Mesodermal cell (in vitro differentiated cells): ENCODE data around the gene KIAA1328.

Experiments
- H3K27ac ChIP-seq: 2 replicates; pipeline ENCODE4 v1.7.0; 2013; ENCODE audit warnings: mild to moderate bottlenecking, low read depth, low read length, moderate library complexity; ENCODE audit not compliant: severe bottlenecking
- H3K36me3 ChIP-seq: 2 replicates; pipeline ENCODE4 v1.7.1; 2013; ENCODE audit warnings: mild to moderate bottlenecking, low read length, moderate library complexity; ENCODE audit not compliant: control insufficient read depth, insufficient read depth
- H3K4me1 ChIP-seq: one replicate; pipeline ENCODE4 v1.7.1; 2013; ENCODE audit warnings: mild to moderate bottlenecking, low read length; ENCODE audit not compliant: insufficient read depth, control insufficient read depth, poor library complexity, severe bottlenecking
- H3K4me3 ChIP-seq: 2 replicates; pipeline ENCODE4 v1.7.0; 2013; ENCODE audit warnings: low read length, control low read depth, mild to moderate bottlenecking; ENCODE audit not compliant: insufficient read depth, poor library complexity, severe bottlenecking; ENCODE audit errors: extremely low read depth
- H3K9me3 ChIP-seq: 2 replicates; pipeline ENCODE4 v1.7.1; 2013; ENCODE audit warnings: mild to moderate bottlenecking, low read length, moderate library complexity; ENCODE audit not compliant: control insufficient read depth
- WGBS, 2 experiments: methylation state at CpG; one replicate each; pipeline ENCODE4 v1.1.5; 2013; ENCODE audit warnings: missing lambda C conversion rate in 2 of 2; ENCODE audit not compliant: insufficient coverage in 2 of 2; 5-methylcytosine and 5-hydroxymethylcytosine counted together

Gene KIAA1328

DNA sequence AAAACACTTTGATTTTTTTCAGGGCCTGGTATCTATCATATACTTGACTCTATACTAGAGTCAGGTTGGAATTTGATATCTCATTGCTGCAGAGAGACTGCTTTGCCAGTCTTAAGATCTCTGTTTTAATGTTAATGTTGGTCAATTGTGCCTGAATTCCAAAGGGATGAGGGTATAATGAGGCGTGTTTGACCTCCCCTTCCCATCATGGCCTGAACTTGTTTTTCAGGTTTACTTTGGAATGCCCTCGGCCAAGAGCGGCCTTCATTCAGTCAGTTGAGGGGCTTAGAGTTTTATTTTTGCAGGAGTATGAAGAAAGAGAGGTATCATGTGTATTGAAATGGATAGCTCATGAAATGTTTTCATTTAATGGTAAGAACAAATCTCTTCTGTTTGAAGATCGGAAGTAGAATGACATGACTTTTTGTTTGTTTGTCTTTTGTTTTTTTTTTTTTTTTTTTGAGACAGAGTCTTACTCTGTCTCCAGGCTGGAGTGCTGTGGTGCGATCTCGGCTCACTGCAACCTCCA lies 119.0 kb downstream of the KIAA1328 start:
- Histone ChIP-seq H3K4me1 (no peaks in the 10 kb centered on the region), H3K36me3 (no peaks in the 10 kb centered on the region), H3K4me3 (no peak overlapping the region), H3K27ac (no peak overlapping the region), H3K9me3 (no peaks in the 10 kb centered on the region)
- 86 to 90% methylated on average over 2 to 3 of the region's 6 CpGs for WGBS, 2 experiments

DNA sequence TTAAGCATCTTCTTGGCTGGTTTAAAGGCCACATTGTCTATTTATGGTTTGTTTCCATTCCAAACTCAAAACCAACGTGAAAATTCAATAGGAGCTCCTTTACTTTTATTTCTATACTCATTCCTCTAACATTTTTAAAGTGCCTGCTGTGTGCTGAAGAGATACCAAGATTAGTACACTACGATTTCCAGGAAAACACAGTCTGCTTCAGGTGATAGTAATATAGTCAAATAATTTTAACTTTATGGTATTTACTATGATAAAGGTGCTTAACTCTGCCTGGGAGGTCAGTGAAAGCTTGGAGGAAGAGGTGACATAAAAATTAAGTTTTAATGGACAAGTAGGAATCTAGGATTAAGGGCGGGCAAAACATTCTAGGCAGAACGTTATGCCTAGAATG lies 121.4 kb downstream of the KIAA1328 start:
- no peak overlapping the region for H3K27ac ChIP-seq
- WGBS, 2 experiments: 50% methylated on average over 2 of the region's 4 CpGs
- no peaks in the 10 kb centered on the region for H3K9me3 ChIP-seq
- H3K4me1 ChIP-seq: no peaks in the 10 kb centered on the region
- no peak overlapping the region for H3K4me3 ChIP-seq
- H3K36me3 ChIP-seq: no peaks in the 10 kb centered on the region

DNA sequence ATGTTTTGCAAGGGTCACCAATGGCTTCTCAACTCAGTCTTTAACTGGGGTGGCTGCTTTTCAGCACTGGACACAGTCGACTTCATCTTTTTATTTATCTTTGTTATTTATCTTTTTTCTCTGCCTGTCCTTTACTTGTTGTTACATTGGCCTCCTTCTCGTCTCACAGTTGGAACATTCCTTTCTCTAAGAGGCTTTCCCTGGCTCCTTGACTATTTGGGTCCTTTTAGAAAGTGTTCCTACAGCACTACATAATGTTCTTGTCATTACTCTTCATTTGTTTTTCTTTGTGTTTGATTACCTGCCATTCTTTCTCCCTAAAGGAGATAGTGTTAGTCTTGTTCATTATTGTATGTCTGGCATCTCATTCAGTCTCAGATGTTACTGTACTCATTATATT lies 122.0 kb downstream of the KIAA1328 start:
- Histone ChIP-seq H3K27ac (no peak overlapping the region), H3K4me1 (no peaks in the 10 kb centered on the region), H3K9me3 (no peaks in the 10 kb centered on the region), H3K4me3 (no peak overlapping the region), H3K36me3 (no peaks in the 10 kb centered on the region)
- 83% methylated on average over 1 of the region's 2 CpGs; no CpG with 5 or more reads in 1 of the 2 experiments for WGBS, 2 experiments

DNA sequence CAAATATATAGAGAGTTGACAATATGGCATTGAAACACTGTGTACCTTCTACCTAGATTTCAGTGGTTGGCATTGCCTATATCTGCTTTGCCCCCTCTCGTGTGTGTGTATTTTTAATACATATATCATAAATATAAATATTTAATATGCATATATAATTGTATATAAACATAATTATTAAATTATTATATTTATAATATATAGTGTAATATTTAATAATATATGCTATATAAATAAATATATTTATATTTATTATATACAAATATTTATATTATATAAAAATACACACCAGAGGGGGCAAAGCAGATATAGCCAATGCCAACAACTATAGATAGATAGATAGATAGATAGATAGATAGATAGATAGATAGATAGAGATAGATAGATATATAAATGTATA lies 124.1 kb downstream of the KIAA1328 start:
- no peaks in the 10 kb centered on the region for H3K9me3 ChIP-seq
- H3K27ac ChIP-seq: no peak overlapping the region
- no peak overlapping the region for H3K4me3 ChIP-seq
- no peaks in the 10 kb centered on the region for H3K36me3 ChIP-seq
- H3K4me1 ChIP-seq: no peaks in the 10 kb centered on the region
- WGBS, 2 experiments: no CpG with 5 or more reads among the region's 1 CpG

DNA sequence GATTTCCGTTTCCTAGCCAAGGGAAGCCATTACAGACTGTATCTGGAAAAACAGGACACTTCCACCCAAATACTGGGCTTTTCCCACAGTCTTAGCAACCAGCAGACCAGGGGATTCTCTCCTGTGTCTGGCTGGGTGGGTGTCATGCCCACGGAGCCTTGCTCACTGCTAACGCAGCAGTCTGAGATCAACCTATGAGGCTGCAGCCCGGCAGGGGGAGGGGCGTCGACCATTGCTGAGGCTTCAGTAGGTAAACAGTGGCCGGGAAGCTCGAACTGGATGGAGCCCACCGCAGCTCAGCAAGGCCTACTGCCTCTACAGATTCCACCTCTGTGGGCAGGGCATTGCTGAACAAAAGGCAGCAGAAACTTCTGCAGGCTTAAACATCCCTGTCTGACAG lies 131.1 kb downstream of the KIAA1328 start:
- no peak overlapping the region for H3K4me3 ChIP-seq
- H3K9me3 ChIP-seq: no peaks in the 10 kb centered on the region
- WGBS, 2 experiments: 85 to 94% methylated on average over 7 to 8 of the region's 9 CpGs
- H3K36me3 ChIP-seq: no peaks in the 10 kb centered on the region
- no peaks in the 10 kb centered on the region for H3K4me1 ChIP-seq
- no peak overlapping the region for H3K27ac ChIP-seq

DNA sequence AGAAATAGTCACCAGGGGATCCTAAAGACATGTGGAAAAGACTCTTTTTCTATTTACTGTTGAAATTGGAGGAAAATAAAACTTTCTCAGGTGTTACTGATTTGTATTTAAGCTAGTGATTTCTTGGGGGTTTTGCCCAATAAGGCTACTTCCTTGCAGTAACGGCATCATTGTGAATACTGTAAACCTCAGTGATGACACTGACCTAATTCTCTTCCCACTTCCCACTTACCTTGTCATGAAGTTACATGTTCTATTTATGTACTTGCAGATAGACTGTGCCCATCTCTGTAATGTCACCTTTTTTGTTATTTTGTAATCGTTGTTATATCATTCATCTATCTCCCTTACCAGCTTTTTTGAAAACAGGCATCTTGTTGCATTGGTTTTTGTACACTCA lies 134.5 kb downstream of the KIAA1328 start:
- Histone ChIP-seq H3K4me1 (no peaks in the 10 kb centered on the region), H3K9me3 (no peaks in the 10 kb centered on the region), H3K36me3 (no peaks in the 10 kb centered on the region), H3K27ac (no peak overlapping the region), H3K4me3 (no peak overlapping the region)
- no CpG with 5 or more reads among the region's 2 CpGs for WGBS, 2 experiments

DNA sequence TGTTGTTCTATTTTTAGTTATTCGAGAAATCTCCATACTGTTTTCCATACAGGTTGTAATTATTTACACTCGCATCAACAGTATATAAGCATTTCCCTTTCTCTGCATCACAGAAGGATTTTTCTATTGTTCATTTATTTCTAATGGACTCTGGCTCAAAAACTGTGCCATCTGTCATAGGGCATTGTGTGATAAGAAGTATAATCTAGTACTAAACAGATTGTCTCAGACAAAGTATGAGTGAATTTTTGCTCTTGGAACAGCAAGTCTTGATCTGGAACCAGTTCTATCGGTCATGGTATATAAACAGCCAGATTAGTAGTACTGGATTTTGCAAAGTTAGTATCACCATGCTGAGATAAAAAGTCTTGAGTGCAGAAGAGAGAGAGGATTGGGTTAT lies 145.8 kb downstream of the KIAA1328 start:
- Histone ChIP-seq H3K27ac (no peak overlapping the region), H3K36me3 (no peaks in the 10 kb centered on the region), H3K4me3 (no peak overlapping the region), H3K9me3 (no peaks in the 10 kb centered on the region), H3K4me1 (no peaks in the 10 kb centered on the region)
- WGBS, 2 experiments: 80 to 88% methylated on average over 1 of the region's 3 CpGs

DNA sequence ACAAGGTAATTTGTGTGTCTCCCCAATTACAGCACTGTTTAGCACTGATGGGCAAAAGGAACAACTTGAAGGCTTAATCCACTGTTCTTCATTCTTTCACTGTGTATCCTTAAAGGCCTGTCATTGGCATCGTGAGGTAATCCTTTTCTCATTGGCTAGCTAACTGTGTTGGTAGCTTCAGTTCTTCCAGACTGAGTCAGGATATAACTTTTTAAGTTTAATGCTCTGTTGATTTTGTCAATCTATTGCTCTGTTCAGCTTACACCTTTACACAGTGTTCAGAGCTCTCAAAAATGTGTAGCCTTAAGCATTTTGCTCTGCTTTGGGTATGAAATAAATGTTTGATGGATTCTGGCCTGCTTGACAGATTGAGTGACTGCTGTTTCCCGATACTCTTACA lies 148.2 kb downstream of the KIAA1328 start:
- H3K9me3 ChIP-seq: no peaks in the 10 kb centered on the region
- no peaks in the 10 kb centered on the region for H3K36me3 ChIP-seq
- H3K27ac ChIP-seq: no peak overlapping the region
- WGBS, 2 experiments: 95% methylated on average over 2 of the region's 2 CpGs; no CpG with 5 or more reads in 1 of the 2 experiments
- no peak overlapping the region for H3K4me3 ChIP-seq
- H3K4me1 ChIP-seq: no peaks in the 10 kb centered on the region

DNA sequence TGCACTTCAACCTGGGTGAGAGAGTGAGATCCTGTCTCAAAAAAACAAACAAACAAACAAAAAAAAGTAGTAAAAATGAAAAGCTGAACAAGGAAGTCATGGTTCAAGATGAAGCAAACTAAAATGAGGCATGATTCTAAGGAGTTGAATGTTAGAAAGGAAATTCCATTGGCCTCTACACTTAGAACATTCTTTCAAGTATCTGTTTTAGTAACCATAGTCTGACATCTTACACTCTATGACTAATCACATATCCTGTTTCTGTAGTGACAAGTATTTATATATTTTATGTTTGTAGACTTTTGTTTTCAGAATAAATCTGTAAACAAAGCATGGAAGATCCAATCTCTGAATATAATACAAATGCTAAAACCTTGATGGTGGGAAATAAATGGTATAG lies 164.1 kb downstream of the KIAA1328 start:
- Histone ChIP-seq H3K27ac (no peak overlapping the region), H3K4me3 (no peak overlapping the region), H3K9me3 (no peaks in the 10 kb centered on the region), H3K4me1 (peaks cover 6% of the 10 kb centered on the region), H3K36me3 (no peaks in the 10 kb centered on the region)

DNA sequence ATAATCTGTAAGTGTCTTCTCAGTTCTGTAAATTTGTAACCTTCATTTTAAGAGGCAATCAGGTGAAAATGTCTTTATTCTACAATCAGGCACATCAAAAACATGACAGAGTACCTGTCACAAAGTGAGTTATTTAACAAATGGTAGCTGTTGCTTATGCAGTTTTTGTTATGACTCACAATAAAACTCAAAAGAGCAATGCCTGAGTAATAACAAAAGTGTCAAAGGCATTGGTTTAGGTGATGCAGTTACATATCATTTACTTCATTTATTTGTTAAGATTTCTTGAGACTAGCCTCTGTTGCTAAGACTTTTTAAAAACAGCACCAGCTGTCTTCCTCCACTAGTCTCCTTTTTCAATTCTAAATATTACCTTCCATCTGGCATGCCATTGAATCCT lies 177.8 kb downstream of the KIAA1328 start:
- Histone ChIP-seq H3K36me3 (no peaks in the 10 kb centered on the region), H3K27ac (no peak overlapping the region), H3K4me3 (no peak overlapping the region), H3K9me3 (no peaks in the 10 kb centered on the region), H3K4me1 (no peaks in the 10 kb centered on the region)

DNA sequence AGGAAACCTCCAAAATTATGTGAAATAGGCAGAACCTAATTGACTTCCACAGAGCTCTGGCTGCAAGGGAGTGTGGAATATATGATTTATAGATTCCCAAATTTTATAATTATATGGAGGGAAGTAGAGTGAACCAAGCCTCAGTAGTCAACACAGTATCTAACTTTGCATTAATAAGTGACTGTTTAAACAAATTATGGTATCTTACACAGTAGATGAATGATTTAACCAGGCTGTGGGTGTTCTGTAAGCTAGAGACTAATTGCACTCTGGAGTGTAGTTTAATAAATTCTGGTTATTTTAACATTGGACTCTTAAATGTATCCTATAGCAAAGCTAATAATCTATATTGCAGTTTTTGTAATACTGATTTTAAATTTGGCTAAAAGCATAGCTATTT lies 183.5 kb downstream of the KIAA1328 start:
- H3K9me3 ChIP-seq: peaks cover 4% of the 10 kb centered on the region
- no peaks in the 10 kb centered on the region for H3K4me1 ChIP-seq
- no peak overlapping the region for H3K27ac ChIP-seq
- H3K36me3 ChIP-seq: no peaks in the 10 kb centered on the region
- H3K4me3 ChIP-seq: no peak overlapping the region
